DND-41 (cell line): ENCODE results near the gene UBE3C.

Source experiments
- ATAC-seq: fragments of 200-7000 bp; cut with Tn5 transposase; 3 replicates; pipeline ENCODE4 v1.9.1; 2021; ENCODE audit warnings: low read depth; ENCODE audit not compliant: insufficient read depth
- DNase-seq: peaks from one replicate; pipeline ENCODE4 v3.0.0-alpha.2; 2020
- H2AFZ ChIP-seq: 2 replicates; pipeline ENCODE4 v1.6.0; 2012; ENCODE audit warnings: low read depth, low read length
- H3K27ac ChIP-seq: 2 replicates; pipeline ENCODE4 v1.5.1; 2012; ENCODE audit warnings: low read length, inconsistent platforms
- H3K27me3 ChIP-seq: fragments of 200-600 bp; sonication (generic); 2 replicates; pipeline ENCODE4 v1.6.0; 2012; ENCODE audit warnings: low read length, mild to moderate bottlenecking, inconsistent platforms; ENCODE audit not compliant: insufficient read depth, poor library complexity
- H3K36me3 ChIP-seq: 2 replicates; pipeline ENCODE4 v1.5.1; 2012; ENCODE audit warnings: low read length, inconsistent platforms; ENCODE audit not compliant: insufficient read depth
- H3K4me1 ChIP-seq: 2 replicates; pipeline ENCODE4 v1.5.1; 2012; ENCODE audit warnings: mild to moderate bottlenecking, low read length; ENCODE audit not compliant: insufficient read depth
- H3K4me2 ChIP-seq: 2 replicates; pipeline ENCODE4 v1.6.0; 2012; ENCODE audit warnings: mild to moderate bottlenecking, moderate library complexity, low read length, inconsistent platforms; ENCODE audit not compliant: insufficient read depth
- H3K4me3 ChIP-seq, 2 experiments: fragments of 200-600 bp in 1 of 2; shearing (Covaris generic) in 1 of 2; 2 replicates each; pipeline ENCODE4 v1.5.1; 2012 to 2016; ENCODE audit warnings: inconsistent platforms in 2 of 2, low read length in 2 of 2, mild to moderate bottlenecking in 2 of 2, low read depth in 1 of 2, moderate library complexity in 1 of 2
- H3K79me2 ChIP-seq: 2 replicates; pipeline ENCODE4 v1.6.0; 2012; ENCODE audit warnings: low read length, inconsistent platforms; ENCODE audit not compliant: insufficient read depth
- H3K9ac ChIP-seq: 2 replicates; pipeline ENCODE4 v1.6.0; 2012; ENCODE audit warnings: low read depth, mild to moderate bottlenecking, inconsistent platforms, low read length, moderate library complexity
- H3K9me3 ChIP-seq: 2 replicates; pipeline ENCODE4 v1.5.1; 2012; ENCODE audit warnings: low read length, moderate library complexity, mild to moderate bottlenecking, inconsistent platforms; ENCODE audit not compliant: insufficient read depth, severe bottlenecking
- H4K20me1 ChIP-seq: 2 replicates; pipeline ENCODE4 v1.6.0; 2012; ENCODE audit warnings: low read length; ENCODE audit not compliant: insufficient read depth
- CTCF ChIP-seq: IDR thresholded peaks from 2 replicates; pipeline ENCODE4 v1.5.1; 2012; ENCODE audit warnings: borderline replicate concordance, low read length, moderate library complexity, mild to moderate bottlenecking; ENCODE audit not compliant: poor library complexity, severe bottlenecking; ENCODE audit errors: extremely low read depth
- EZH2 ChIP-seq: IDR thresholded peaks from 3 replicates; pipeline ENCODE4 v1.6.1; 2012; ENCODE audit warnings: borderline replicate concordance, low read depth, mild to moderate bottlenecking, moderate library complexity, low read length, inconsistent platforms; ENCODE audit not compliant: severe bottlenecking

Gene UBE3C

GRCh38 chr7:157269341-157270059 lies 130.8 kb downstream of the UBE3C start:
- ATAC-seq = no peak

GRCh38 chr7:157270060-157270444 lies 131.3 kb downstream of the UBE3C start:
- H3K79me2 ChIP-seq = no peaks in the 10 kb centered on the region
- ATAC-seq (no peak), DNase-seq (no peak)
- no peaks in the 10 kb centered on the region for H3K27me3 ChIP-seq
- no peak overlapping the region for H3K27ac ChIP-seq
- peaks cover 4% of the 10 kb centered on the region for H4K20me1 ChIP-seq
- H3K4me1 ChIP-seq = no peaks in the 10 kb centered on the region
- no peak overlapping the region for H3K9ac ChIP-seq
- H3K4me3 ChIP-seq = no peak overlapping the region
- H2AFZ ChIP-seq = no peak overlapping the region
- no peak for TF ChIP-seq EZH2
- no peak overlapping the region for H3K4me2 ChIP-seq
- no peaks in the 10 kb centered on the region for H3K9me3 ChIP-seq
- peaks cover 57% of the 10 kb centered on the region for H3K36me3 ChIP-seq

More at GRCh38 chr7:157269341-157270059, 130.8 kb downstream of the UBE3C start:
- Histone ChIP-seq H3K9me3 (no peaks in the 10 kb centered on the region), H3K4me1 (no peaks in the 10 kb centered on the region), H3K27me3 (no peaks in the 10 kb centered on the region), H3K27ac (no peak overlapping the region), H3K79me2 (no peaks in the 10 kb centered on the region), H3K4me2 (no peak overlapping the region), H3K4me3 (no peak overlapping the region), H3K36me3 (peaks cover 63% of the 10 kb centered on the region), H4K20me1 (peaks cover 4% of the 10 kb centered on the region), H2AFZ (no peak overlapping the region), H3K9ac (no peak overlapping the region)
- TF ChIP-seq EZH2 (no peak), CTCF (no peak)
- DNase-seq = no peak

- Histone ChIP-seq H3K79me2 (no peaks in the 10 kb centered on the region), H3K4me3 (no peak overlapping the region), H2AFZ (no peak overlapping the region), H3K27me3 (no peaks in the 10 kb centered on the region), H3K36me3 (peaks cover 49% of the 10 kb centered on the region), H3K4me1 (peaks cover 2% of the 10 kb centered on the region; the same call in 1 of the 2 replicates), H3K4me2 (no peak overlapping the region), H3K9me3 (no peaks in the 10 kb centered on the region), H3K9ac (no peak overlapping the region), H3K27ac (no peak overlapping the region), H4K20me1 (peaks cover 4% of the 10 kb centered on the region)
- ATAC-seq (no peak), DNase-seq (no peak)
- no peak for TF ChIP-seq EZH2
- TF ChIP-seq CTCF = no peak
Measured at GRCh38 chr7:157271315-157271990, 132.7 kb downstream of the UBE3C start.

DNA sequence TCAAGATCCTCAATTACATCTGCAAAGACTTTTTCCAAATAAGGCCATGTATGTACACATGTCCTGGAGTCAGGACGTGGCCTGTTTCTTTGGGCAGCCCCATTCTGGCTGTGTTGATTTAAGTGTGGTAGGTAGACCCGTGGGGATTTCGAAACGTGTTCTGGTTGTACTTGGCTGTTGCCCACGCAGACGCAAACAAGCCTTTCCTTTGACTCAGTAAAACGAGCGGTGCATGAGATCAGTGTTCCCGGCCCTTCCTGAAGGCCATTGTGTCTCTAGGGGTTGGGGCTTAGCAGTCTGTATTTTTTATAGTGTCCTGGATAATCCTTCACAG lies 133.2 kb downstream of the UBE3C start:
- Histone ChIP-seq H3K9ac (no peak overlapping the region), H3K4me2 (no peak overlapping the region), H3K27me3 (no peaks in the 10 kb centered on the region), H3K4me1 (peaks cover 7% of the 10 kb centered on the region; the same call in 1 of the 2 replicates), H3K9me3 (no peaks in the 10 kb centered on the region), H4K20me1 (peaks cover 4% of the 10 kb centered on the region), H2AFZ (no peak overlapping the region), H3K4me3 (no peak overlapping the region), H3K36me3 (peaks cover 44% of the 10 kb centered on the region), H3K27ac (no peak overlapping the region), H3K79me2 (no peaks in the 10 kb centered on the region)
- DNase-seq (no peak), ATAC-seq (no peak)
- TF ChIP-seq EZH2 = no peak
- no peak for TF ChIP-seq CTCF
